ENCODE measurements around the gene XRCC5. TPM values are rescaled to one million over a fixed set of nuclear protein-coding genes. Genes with fewer than 3 reads are reported as not detected.

Gene XRCC5
- total RNA-seq, 1 experiment from 2014 or later: 290 TPM

- Histone ChIP-seq H3K79me2 (ENCODE audit: low read length) (no peaks in the 10 kb centered on the region), H3K4me1 (ENCODE audit: insufficient read depth, low read length) (no peaks in the 10 kb centered on the region), H3K9me2 (replicated peaks; ENCODE audit: low read length) (no peaks in the 10 kb centered on the region; the same call in 1 of the 2 replicates), H3K9me3 (ENCODE audit: low read length) (no peaks in the 10 kb centered on the region), H3K27me3 (ENCODE audit: low read length) (no peaks in the 10 kb centered on the region), H4K20me1 (ENCODE audit: low read length) (no peaks in the 10 kb centered on the region), H3K4me2 (ENCODE audit: low read length) (no peak overlapping the region), H3K9ac (ENCODE audit: low read length) (no peak overlapping the region), H3K4me3 (ENCODE audit: low read length) (no peak overlapping the region), H3K36me3 (ENCODE audit: low read depth, low read length) (no peaks in the 10 kb centered on the region), H2AFZ (ENCODE audit: low read length) (no peak overlapping the region), H3K27ac (ENCODE audit: low read length) (no peak overlapping the region), H3F3A (ENCODE audit: low read length, unreplicated experiment) (no peaks in the 10 kb centered on the region)
- intact Hi-C loops (cut with micrococcal nuclease): no loop called here
- no TSS peak for BruUV-seq (replicated peaks)
- TF ChIP-seq CTCF (conservative IDR thresholded peaks at IDR 0.05; ENCODE audit: low read depth, low read length) (no peak), EZH2phosphoT487 (IDR thresholded peaks at IDR 0.05; ENCODE audit: borderline replicate concordance, low read length) (no peak), EZH2 (IDR thresholded peaks at IDR 0.05; ENCODE audit: low read length, unreplicated experiment) (no peak)
- no peak for ATAC-seq
- POLR2A ChIA-PET (ENCODE audit: unreplicated experiment): no interaction called here
- DNase-seq: no peak
- CTCF ChIA-PET: no interaction called here
These were observed 22.8 kb upstream of the XRCC5 start for GRCh38 chr2:216086207-216086893.

GRCh38 chr2:216090369-216090786 is 18.8 kb upstream of the XRCC5 start:
- Histone ChIP-seq H2AFZ (ENCODE audit: low read length) (no peak overlapping the region), H3F3A (ENCODE audit: low read length, unreplicated experiment) (no peaks in the 10 kb centered on the region), H3K27ac (ENCODE audit: low read length) (no peak overlapping the region), H4K20me1 (ENCODE audit: low read length) (no peaks in the 10 kb centered on the region), H3K9me3 (ENCODE audit: low read length) (no peaks in the 10 kb centered on the region), H3K4me1 (ENCODE audit: insufficient read depth, low read length) (no peaks in the 10 kb centered on the region), H3K36me3 (ENCODE audit: low read depth, low read length) (no peaks in the 10 kb centered on the region), H3K9me2 (replicated peaks; ENCODE audit: low read length) (no peaks in the 10 kb centered on the region; the same call in 1 of the 2 replicates), H3K4me2 (ENCODE audit: low read length) (no peak overlapping the region), H3K4me3 (ENCODE audit: low read length) (no peak overlapping the region), H3K9ac (ENCODE audit: low read length) (no peak overlapping the region), H3K27me3 (ENCODE audit: low read length) (no peaks in the 10 kb centered on the region), H3K79me2 (ENCODE audit: low read length) (no peaks in the 10 kb centered on the region)
- ChIA-PET CTCF (no interaction called here), POLR2A (ENCODE audit: unreplicated experiment) (no interaction called here)
- no peak for DNase-seq
- BruUV-seq (replicated peaks): no TSS peak
- intact Hi-C loops (cut with micrococcal nuclease): no loop called here
- ATAC-seq: no peak
- TF ChIP-seq EZH2 (IDR thresholded peaks at IDR 0.05; ENCODE audit: low read length, unreplicated experiment): no peak
- no peak for TF ChIP-seq CTCF (conservative IDR thresholded peaks at IDR 0.05; ENCODE audit: low read depth, low read length)
- no peak for TF ChIP-seq EZH2phosphoT487 (IDR thresholded peaks at IDR 0.05; ENCODE audit: borderline replicate concordance, low read length)

DNA sequence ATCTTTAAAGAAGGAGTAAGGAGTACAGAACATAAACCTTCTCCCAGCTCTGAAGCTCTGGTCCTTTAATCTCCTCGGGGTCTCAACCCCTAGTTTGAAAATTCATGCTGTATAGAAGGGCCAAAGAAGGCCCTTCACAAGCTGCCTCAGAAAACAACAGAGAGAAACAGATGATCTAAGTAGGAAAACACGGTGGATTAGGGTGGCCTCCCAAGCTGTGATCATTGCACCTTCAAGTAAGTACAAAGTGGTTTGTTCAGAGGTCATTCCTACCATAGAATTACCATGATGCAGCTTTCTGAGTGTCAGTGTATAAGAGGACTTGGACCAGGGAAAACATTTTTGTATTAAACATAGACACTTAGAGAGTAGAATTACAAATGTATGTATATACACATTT is 16.5 kb upstream of the XRCC5 start:
- no peak overlapping the region for H3K9ac ChIP-seq (ENCODE audit: low read length)
- H3K4me1 ChIP-seq (ENCODE audit: insufficient read depth, low read length): no peaks in the 10 kb centered on the region
- ChIA-PET POLR2A (ENCODE audit: unreplicated experiment) (no interaction called here), CTCF (no interaction called here)
- H3K4me3 ChIP-seq (ENCODE audit: low read length): no peak overlapping the region
- no peak overlapping the region for H3K27ac ChIP-seq (ENCODE audit: low read length)
- DNase-seq (no peak), ATAC-seq (no peak)
- no peaks in the 10 kb centered on the region for H4K20me1 ChIP-seq (ENCODE audit: low read length)
- no peak for TF ChIP-seq EZH2phosphoT487 (IDR thresholded peaks at IDR 0.05; ENCODE audit: borderline replicate concordance, low read length)
- TF ChIP-seq CTCF (conservative IDR thresholded peaks at IDR 0.05; ENCODE audit: low read depth, low read length): no peak
- no peak for TF ChIP-seq EZH2 (IDR thresholded peaks at IDR 0.05; ENCODE audit: low read length, unreplicated experiment)
- H3K4me2 ChIP-seq (ENCODE audit: low read length): no peak overlapping the region
- no peaks in the 10 kb centered on the region for H3K36me3 ChIP-seq (ENCODE audit: low read depth, low read length)
- no peaks in the 10 kb centered on the region for H3K9me3 ChIP-seq (ENCODE audit: low read length)
- H3K9me2 ChIP-seq (replicated peaks; ENCODE audit: low read length): no peaks in the 10 kb centered on the region; the same call in 1 of the 2 replicates
- intact Hi-C loops (cut with micrococcal nuclease): no loop called here
- H3K79me2 ChIP-seq (ENCODE audit: low read length): no peaks in the 10 kb centered on the region
- no peaks in the 10 kb centered on the region for H3K27me3 ChIP-seq (ENCODE audit: low read length)
- H2AFZ ChIP-seq (ENCODE audit: low read length): no peak overlapping the region
- no peaks in the 10 kb centered on the region for H3F3A ChIP-seq (ENCODE audit: low read length, unreplicated experiment)
- BruUV-seq (replicated peaks): no TSS peak

Measured in PC-3 (cell line).